Peyer's patch (tissue), 4 donors: ENCODE results near the gene AMHR2.

Experiments
- POLR2A ChIP-seq, 2 donors: fragments of 450-650 bp; IDR thresholded peaks; one replicate each; pipeline ENCODE4 v1.5.1; 2017; ENCODE audit warnings: antibody characterized with exemption in 2 of 2, mild to moderate bottlenecking in 2 of 2, moderate library complexity in 2 of 2
- TF ChIP-seq, protein P1 (sequence below), 6 experiments: fragments of 450-650 bp in 4 of 6; fragments of 200-600 bp in 2 of 6; sonication (generic) in 1 of 6; IDR thresholded peaks; one replicate each; pipeline ENCODE4 v1.5.1; 2017 to 2019; ENCODE audit warnings: antibody characterized with exemption in 6 of 6, mild to moderate bottlenecking in 3 of 6, moderate library complexity in 1 of 6

DNA sequence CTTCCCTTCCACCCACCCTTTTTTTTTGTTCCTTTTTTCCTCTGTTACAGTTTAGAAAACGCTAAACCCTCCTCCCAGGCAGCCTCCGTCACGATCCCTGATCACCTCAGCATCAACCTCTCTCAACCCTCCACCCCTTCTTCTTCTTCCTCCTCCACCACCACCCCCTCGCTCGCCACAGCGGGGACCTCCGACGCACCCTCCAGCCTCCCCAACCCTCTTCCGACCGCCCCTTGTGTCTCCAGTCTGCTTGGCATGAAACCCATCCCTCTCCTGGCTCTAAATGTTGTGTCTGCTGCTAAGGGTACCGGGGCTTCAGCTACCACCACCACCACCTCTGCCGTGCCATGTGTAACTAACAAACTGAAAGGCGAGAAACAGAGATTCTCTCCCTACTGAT is 51.2 kb downstream of the AMHR2 start:
- TF ChIP-seq, protein P1, sequence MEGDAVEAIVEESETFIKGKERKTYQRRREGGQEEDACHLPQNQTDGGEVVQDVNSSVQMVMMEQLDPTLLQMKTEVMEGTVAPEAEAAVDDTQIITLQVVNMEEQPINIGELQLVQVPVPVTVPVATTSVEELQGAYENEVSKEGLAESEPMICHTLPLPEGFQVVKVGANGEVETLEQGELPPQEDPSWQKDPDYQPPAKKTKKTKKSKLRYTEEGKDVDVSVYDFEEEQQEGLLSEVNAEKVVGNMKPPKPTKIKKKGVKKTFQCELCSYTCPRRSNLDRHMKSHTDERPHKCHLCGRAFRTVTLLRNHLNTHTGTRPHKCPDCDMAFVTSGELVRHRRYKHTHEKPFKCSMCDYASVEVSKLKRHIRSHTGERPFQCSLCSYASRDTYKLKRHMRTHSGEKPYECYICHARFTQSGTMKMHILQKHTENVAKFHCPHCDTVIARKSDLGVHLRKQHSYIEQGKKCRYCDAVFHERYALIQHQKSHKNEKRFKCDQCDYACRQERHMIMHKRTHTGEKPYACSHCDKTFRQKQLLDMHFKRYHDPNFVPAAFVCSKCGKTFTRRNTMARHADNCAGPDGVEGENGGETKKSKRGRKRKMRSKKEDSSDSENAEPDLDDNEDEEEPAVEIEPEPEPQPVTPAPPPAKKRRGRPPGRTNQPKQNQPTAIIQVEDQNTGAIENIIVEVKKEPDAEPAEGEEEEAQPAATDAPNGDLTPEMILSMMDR (IDR thresholded peaks at IDR 0.05), result no peak
- no peak for TF ChIP-seq POLR2A (IDR thresholded peaks at IDR 0.05)
